ENCODE results near the gene TTR.

TTR gene

GRCh38 chr18:31591628-31592027, at the start of gene TTR:
Gene TTR (plus strand): TSS chr18:31591877. CDS start chr18:31591903, 26 bp downstream.
- no peak for DNase-seq

DNA sequence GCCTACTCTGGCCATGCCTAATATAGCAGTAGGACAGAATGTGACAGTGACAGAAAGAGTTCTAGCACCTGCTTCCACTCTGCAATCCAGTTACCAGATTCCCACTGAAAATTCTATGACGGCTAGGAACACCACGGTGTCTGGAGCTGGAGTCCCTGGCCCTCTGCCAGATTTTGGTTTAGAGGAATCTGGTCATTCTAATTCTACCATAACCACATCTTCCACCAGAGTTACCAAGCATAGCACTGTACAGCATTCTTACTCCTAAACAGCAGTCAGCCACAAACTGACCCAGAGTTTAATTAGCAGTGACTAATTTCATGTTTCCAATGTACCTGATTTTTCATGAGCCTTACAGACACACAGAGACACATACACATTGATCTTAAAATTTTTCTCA, 45.2 kb upstream of the TTR start:
- DNase-seq, result no peak

DNA sequence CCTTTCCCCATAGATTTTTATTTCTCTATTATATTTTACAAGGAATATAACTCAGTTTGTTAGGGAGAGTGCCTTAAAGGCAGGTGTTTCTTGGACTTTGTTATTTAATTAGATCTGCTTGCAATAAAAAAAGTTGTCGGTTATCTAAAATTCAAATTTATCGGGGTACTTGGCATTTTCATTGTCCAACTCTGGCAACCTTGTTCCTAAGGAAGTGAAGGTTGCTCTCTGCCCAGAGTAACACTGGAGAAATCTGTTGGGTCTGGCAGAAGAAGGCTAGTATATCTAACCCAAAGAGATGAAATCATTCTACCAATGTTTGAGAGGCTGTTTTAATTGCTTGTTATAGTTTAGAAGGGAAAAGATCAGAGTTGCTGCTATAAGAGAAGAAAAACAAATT, 42.8 kb upstream of the TTR start:
- DNase-seq, result no peak

GRCh38 chr18:31549416-31549815, 42.3 kb upstream of the TTR start:
- no peak for DNase-seq

DNA sequence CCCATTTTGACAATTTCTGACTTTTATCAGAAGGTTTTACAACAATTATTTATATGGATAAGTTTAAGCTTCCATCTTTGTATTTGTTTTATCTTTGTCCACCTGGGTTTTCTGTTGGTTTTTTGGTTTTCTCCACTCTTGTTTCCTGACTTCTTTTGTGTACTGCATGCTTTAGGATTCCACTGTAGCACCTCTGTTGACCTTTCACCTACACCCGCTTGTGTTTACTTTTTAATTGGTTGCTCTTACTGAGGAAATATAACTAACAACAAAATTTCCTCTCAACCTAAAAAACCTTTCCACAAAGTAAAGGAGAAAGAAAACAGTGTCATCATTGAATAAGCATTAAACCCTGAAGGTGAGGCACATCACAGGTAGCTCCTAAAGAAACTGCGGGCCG, 39.8 kb upstream of the TTR start:
- DNase-seq, result no peak

DNA sequence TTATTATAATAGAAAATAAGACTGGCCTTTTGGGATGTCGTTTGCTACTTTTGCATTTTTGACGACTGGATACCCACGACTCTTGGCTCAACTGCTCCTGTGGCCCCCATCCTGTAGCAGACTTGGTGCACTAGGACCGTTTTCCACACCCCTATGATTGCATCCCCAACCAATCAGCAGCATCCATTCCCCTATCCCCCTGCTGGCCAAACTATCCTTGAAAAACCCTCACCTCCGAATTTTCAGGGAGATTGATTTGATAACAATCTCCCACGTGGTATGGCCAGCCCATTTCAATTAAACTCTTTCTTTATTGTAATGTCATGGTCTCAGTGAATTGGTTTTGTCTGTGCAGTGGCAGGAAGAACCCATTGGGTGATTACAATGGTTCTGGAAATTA, 37.9 kb upstream of the TTR start:
- DNase-seq, result no peak

DNA sequence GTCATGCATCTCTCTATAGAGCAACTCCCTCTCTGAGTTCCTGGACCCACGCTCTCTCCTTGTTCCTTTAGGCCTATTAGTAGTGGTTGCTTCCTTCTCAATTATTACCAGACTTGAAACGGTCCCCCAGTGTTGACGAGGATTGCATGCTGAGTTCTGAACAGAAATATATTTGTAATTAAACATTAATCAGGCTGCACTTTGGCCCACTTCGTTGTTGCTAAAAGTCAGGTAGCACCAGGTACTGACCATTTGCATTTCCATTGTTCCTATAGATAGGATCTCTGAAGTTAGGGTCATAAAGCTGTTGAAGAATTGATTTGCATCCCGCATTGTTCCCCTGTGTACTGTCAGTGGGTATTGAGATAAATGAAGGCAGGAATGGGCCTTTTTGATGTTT, 36.9 kb upstream of the TTR start:
- no peak for DNase-seq

GRCh38 chr18:31555971-31556747, 35.5 kb upstream of the TTR start:
- no peak for DNase-seq

DNA sequence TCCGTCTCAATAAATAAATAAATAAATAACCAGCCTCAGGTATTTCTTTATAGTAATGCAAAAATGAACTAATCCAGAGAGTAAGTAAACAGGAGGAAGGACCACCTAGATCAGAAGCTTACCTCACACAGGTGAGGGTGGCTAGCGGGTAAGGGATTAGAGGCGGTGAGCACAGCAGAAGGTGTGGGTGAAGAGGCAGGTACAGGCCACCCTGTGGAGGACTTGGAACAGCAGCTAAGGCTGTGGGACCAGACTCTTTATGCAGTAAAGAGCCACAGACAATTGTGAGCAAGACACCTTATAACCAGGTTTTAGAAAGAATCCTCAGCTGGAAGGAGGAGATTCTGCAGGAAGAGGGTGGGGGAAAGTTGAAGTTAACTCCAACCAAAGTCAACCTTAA, 34.2 kb upstream of the TTR start:
- no peak for DNase-seq

GRCh38 chr18:31558567-31558966, 33.1 kb upstream of the TTR start:
- no peak for DNase-seq

DNA sequence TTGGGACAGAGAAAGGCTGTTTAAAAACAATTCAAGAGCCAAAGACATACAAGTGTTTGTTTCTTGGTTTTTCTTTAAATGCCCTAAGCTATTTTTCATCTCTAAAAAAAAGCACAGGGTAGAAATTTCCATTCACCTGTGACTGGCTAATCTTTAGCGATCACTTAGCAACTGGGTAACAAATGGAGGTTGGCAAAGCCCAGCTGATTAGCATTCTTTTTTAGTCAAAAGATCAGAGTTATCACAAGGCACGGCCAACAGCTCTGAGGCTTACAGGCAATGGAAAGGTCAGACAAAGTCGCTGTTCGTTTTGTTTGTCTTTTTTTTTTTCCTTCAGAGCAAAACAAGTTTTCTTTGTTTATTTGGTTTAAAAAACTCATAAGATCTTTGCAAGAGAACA, 29.0 kb upstream of the TTR start:
- no peak for DNase-seq

- no peak for DNase-seq
These were observed 27.9 kb upstream of the TTR start for GRCh38 chr18:31563778-31564177.

DNA sequence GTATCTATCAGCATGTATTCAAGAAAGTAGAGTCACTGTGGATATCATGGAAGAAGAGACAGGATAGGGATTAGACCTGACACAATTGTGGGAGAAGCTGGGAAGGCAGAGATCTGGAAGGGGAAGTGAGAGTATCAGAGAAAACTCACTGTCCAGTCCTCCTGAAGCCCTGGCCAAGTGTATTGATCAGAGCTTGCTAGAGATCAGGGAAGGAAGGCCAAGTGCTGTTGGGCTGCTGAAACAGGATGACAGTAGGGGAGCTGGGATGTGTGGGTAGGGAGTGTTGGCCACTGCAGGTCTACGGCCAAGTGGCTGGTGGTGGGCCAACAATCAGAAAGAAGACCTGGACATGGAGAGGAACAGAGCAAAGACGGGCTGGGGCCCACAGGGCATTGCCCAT, 26.3 kb upstream of the TTR start:
- DNase-seq, result no peak

DNA sequence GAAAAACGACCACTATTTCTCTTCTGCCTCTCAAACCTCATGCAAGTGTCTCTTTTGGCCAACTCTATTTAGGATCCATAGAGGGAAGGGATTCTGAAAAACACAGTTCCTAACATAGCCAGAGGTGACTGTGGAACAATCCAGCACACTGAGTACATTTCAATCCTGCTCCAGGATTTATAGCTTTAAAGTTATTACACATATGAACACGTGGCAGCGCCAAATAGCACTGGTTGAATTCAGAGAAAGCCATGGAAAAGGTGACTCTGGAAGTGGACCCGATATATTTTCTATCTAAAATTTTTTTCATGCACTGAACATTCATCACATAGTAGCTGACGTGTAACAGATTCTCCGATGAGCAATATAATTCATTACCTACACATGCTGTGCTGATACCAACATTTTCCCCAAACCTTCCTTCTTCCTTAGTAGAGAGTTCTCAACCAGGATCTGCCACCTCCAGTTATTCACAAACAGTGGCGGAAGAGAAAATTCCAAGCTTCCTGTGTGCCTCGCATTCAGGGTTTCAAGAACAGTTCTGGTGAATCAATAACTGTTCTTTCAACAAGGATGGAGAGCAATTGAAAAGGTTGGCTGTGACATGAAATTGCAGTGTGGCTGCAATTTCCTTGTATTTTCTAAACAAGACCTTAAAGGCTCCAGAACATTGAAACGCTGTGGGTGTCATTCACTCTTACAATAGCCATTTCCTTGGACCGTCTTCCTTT, 25.7 kb upstream of the TTR start:
- no peak for DNase-seq

DNA sequence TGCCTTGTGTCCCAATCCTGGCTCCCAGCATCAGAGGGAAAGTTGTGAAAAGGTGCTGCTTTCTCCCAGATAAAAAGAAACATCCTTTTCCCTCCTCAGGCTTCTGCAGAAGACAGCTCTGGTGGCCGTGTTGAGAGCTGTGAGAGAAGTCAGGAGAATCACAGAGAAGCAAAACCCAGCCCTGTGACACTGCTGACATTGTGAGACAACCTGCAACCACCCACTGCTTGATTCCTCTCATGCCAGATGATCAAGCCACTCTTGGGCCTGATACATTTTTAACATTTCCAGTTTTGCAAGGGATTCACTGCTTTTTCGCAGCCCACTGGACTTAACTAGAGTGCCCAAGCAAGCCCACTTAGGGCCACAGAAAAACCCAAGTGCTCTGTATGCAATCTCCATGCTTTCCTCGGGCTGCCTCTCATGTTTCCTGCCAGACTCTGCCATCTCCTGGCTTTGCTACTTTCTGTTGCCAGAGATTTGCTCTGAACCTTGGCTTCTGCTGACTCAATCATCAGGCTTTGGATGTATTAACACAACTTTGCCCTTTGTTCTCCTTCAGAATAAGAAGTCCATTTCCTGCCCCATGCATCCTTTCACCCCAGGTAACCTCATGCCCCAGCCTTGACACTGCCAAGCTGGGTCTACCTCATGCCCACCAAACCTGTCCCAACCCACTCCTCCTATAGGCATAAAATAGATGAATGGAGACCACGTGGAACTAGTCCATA, 24.9 kb upstream of the TTR start:
- no peak for DNase-seq

- no peak for DNase-seq
These were observed 19.3 kb upstream of the TTR start for GRCh38 chr18:31572368-31572767.

GRCh38 chr18:31573051-31573450, 18.6 kb upstream of the TTR start:
- no peak for DNase-seq

DNA sequence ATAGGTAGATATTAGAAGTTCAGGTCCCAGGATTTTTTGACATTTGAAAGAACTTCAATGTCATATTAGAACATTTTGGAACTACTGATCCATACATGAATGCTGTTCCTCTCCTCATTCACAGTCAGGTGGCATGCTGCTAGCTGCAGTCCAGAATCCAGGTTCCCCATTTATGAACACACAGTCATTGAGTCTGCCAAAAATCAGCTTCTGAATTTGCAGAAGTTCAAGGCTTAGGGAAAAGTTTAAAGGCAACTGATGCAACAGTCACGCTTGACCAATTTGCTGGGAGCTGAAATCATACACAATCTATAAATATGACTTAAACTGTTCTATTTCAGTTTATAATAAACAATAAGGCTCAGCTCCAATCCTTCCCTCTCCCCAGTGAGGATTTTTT, 17.3 kb upstream of the TTR start:
- DNase-seq, result no peak

DNA sequence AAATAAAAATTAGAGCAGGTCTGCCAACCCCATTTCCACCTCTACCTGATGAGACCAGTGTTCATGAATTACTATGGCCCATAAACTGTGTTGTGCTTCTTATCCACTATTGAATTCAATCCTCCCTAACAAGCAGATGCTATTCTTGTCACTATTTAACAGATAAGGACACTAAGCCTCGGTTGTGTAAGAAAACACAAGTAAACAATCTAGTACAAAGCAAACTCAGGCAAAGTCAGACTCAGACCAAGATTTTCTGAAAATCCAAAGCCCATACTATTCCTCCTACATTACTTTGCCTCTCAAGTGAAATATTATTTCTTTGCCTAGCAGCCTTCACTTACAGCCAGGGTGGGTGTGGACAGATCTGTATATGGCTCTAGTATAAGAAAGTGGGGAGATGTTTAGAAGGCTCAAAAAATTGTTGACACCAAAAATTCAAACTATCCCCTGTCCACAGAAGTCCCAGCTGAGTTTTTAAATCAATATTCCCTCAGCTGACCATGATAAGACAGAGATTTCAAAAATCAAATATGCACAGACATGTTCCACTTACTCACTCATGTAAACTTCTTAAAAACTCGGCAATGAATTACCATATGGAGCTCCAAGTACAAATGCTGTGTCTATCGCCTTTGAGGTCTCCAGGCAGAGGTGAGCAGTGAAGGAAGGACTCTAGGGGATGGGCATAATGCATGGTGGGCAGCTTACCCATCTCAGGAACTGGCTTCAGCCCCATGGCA, 16.0 kb upstream of the TTR start:
- no peak for DNase-seq

GRCh38 chr18:31576670-31577069, 15.0 kb upstream of the TTR start:
- no peak for DNase-seq

- no peak for DNase-seq
These were observed 14.5 kb upstream of the TTR start for GRCh38 chr18:31577195-31577594.

DNA sequence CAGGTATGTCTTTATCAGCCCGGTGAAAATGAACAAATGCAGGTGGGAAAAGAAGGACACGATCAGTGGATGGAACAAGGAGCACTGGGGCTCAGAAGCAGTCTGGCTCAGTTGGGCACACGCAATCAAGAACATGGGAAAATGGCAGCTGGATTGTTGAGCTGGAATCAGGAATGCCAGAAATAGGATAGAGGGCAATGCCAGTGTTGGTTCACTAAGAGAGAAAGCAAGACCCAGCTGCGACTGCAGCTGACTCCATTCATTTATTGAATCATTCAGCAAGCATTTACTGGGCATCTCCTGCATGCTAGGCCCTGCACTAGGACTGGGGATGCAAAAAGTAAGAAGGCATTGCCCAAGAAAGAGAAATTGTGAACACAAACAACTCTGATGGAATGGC, 13.6 kb upstream of the TTR start:
- DNase-seq, result no peak

DNA sequence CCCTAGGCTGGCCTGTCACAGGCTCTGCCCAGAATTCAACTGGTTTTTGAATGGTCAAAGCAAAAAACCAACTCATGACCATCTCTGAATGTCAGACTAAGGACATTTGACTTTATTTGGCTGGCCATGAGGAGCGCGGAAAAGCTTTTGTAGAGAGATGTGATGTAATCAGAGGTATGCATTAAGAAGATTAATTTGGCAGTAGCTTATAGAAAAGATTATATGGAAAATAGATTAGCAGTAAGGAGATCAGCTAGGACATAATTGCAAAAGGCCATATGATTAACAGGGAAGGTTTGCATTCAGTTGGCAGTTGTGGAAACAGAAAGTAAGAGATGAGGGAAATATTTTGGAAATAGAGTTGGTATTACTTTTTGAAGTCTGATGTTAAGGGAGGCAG, 12.3 kb upstream of the TTR start:
- DNase-seq, result no peak

Measured in NCI-H1436 treated with DMSO at 0.1 percent for 48 hours (cell line).